HepG2 (cell line): ENCODE results near the gene NOS1AP.

Experiments
- BRCA1 ChIP-seq: sonication (generic); formaldehyde crosslinking; IDR thresholded peaks from 2 replicates; pipeline ENCODE4 v1.4.0; 2020; ENCODE audit warnings: missing genetic modification reagents
- CREB1 ChIP-seq, 2 experiments: fragments of 450-650 bp in 1 of 2; IDR thresholded peaks; 2 replicates each; pipeline ENCODE4 v1.6.1; 2016 to 2017; ENCODE audit warnings: control low read depth in 1 of 2, mild to moderate bottlenecking in 1 of 2, missing compliant biosample characterization in 1 of 2, missing genetic modification characterization in 1 of 2
- MTERF4 ChIP-seq: sonication (generic); formaldehyde crosslinking; IDR thresholded peaks from 2 replicates; pipeline ENCODE4 v1.8.0; 2023; ENCODE audit warnings: mild to moderate bottlenecking, missing genetic modification reagents
- NBN ChIP-seq: fragments of 450-650 bp; conservative IDR thresholded peaks from 2 replicates; pipeline ENCODE4 v1.6.1; 2017
- PBX2 ChIP-seq: IDR thresholded peaks from 2 replicates; pipeline ENCODE4 v1.6.1; 2016; ENCODE audit warnings: control low read depth
- POLR2A ChIP-seq, 2 experiments: IDR thresholded peaks; 2 replicates each; pipeline ENCODE4 v1.6.1; 2011; ENCODE audit warnings: low read depth in 2 of 2, low read length in 2 of 2, mild to moderate bottlenecking in 1 of 2, moderate library complexity in 1 of 2; ENCODE audit not compliant: insufficient read depth in 1 of 2
- ZHX1 ChIP-seq: sonication (generic); formaldehyde crosslinking; IDR thresholded peaks from 2 replicates; pipeline ENCODE4 v1.8.1; 2022; ENCODE audit warnings: low read depth, mild to moderate bottlenecking, missing genetic modification reagents
- ZNF431 ChIP-seq: sonication (generic); formaldehyde crosslinking; IDR thresholded peaks from 2 replicates; pipeline ENCODE4 v1.9.0; 2022; ENCODE audit warnings: missing genetic modification reagents, low read depth, mild to moderate bottlenecking, borderline replicate concordance
- ZNF598 ChIP-seq: sonication (generic); formaldehyde crosslinking; IDR thresholded peaks from 2 replicates; pipeline ENCODE4 v1.5.1; 2020; ENCODE audit warnings: mild to moderate bottlenecking, missing genetic modification reagents, borderline replicate concordance
- ZNF678 ChIP-seq: sonication (generic); formaldehyde crosslinking; IDR thresholded peaks from 2 replicates; pipeline ENCODE4 v1.4.0; 2020; ENCODE audit warnings: mild to moderate bottlenecking, missing genetic modification reagents
- ZNF704 ChIP-seq: sonication (generic); formaldehyde crosslinking; IDR thresholded peaks from 2 replicates; pipeline ENCODE4 v1.8.1; 2023; ENCODE audit warnings: mild to moderate bottlenecking, inconsistent platforms, moderate library complexity, missing genetic modification reagents, borderline replicate concordance
- ZNF850 ChIP-seq: sonication (generic); formaldehyde crosslinking; conservative IDR thresholded peaks from 2 replicates; pipeline ENCODE4 v1.9.0; 2021; ENCODE audit warnings: mild to moderate bottlenecking, missing genetic modification reagents
- TF ChIP-seq, protein P1 (sequence below): sonication (generic); formaldehyde crosslinking; IDR thresholded peaks from 2 replicates; pipeline ENCODE4 v1.4.0; 2020; ENCODE audit warnings: missing genetic modification reagents

GRCh38 chr1:162367772-162368171 lies 298.3 kb downstream of the NOS1AP start:
- TF ChIP-seq ZNF704 (no peak), CREB1 (IDR thresholded peaks at IDR 0.05) (no peak), CREB1 (CRISPR knock-in tag; IDR thresholded peaks at IDR 0.05) (no peak), POLR2A (IDR thresholded peaks at IDR 0.05; ENCODE audit: insufficient read depth in 1 of 2, low read depth in 2 of 2, low read length in 2 of 2) (no peak), ZNF431 (CRISPR knock-in tag) (no peak), MTERF4 (CRISPR knock-in tag) (no peak), NBN (no peak), ZNF850 (CRISPR knock-in tag) (no peak), BRCA1 (no peak), ZNF678 (CRISPR knock-in tag) (no peak), PBX2 (no peak), ZNF598 (CRISPR knock-in tag) (no peak), ZHX1 (CRISPR knock-in tag) (no peak)
- TF ChIP-seq, protein P1, sequence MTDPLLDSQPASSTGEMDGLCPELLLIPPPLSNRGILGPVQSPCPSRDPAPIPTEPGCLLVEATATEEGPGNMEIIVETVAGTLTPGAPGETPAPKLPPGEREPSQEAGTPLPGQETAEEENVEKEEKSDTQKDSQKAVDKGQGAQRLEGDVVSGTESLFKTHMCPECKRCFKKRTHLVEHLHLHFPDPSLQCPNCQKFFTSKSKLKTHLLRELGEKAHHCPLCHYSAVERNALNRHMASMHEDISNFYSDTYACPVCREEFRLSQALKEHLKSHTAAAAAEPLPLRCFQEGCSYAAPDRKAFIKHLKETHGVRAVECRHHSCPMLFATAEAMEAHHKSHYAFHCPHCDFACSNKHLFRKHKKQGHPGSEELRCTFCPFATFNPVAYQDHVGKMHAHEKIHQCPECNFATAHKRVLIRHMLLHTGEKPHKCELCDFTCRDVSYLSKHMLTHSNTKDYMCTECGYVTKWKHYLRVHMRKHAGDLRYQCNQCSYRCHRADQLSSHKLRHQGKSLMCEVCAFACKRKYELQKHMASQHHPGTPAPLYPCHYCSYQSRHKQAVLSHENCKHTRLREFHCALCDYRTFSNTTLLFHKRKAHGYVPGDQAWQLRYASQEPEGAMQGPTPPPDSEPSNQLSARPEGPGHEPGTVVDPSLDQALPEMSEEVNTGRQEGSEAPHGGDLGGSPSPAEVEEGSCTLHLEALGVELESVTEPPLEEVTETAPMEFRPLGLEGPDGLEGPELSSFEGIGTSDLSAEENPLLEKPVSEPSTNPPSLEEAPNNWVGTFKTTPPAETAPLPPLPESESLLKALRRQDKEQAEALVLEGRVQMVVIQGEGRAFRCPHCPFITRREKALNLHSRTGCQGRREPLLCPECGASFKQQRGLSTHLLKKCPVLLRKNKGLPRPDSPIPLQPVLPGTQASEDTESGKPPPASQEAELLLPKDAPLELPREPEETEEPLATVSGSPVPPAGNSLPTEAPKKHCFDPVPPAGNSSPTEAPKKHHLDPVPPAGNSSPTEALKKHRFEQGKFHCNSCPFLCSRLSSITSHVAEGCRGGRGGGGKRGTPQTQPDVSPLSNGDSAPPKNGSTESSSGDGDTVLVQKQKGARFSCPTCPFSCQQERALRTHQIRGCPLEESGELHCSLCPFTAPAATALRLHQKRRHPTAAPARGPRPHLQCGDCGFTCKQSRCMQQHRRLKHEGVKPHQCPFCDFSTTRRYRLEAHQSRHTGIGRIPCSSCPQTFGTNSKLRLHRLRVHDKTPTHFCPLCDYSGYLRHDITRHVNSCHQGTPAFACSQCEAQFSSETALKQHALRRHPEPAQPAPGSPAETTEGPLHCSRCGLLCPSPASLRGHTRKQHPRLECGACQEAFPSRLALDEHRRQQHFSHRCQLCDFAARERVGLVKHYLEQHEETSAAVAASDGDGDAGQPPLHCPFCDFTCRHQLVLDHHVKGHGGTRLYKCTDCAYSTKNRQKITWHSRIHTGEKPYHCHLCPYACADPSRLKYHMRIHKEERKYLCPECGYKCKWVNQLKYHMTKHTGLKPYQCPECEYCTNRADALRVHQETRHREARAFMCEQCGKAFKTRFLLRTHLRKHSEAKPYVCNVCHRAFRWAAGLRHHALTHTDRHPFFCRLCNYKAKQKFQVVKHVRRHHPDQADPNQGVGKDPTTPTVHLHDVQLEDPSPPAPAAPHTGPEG (CRISPR knock-in tag): no peak
